Activated gamma-delta T cell treated with Interleukin-2 at 50 U/mL for 16 hours (primary cell): ENCODE results near the gene CACNA2D3.

Source experiments
- DNase-seq: peaks from one replicate; pipeline ENCODE4 v3.0.0-alpha.2; 2020

The CACNA2D3 gene

GRCh38 chr3:54223063-54223462 is 100.7 kb downstream of the CACNA2D3 start:
- no peak for DNase-seq

GRCh38 chr3:54225841-54226528 is 103.6 kb downstream of the CACNA2D3 start:
- DNase-seq, result no peak

GRCh38 chr3:54228806-54229205 is 106.5 kb downstream of the CACNA2D3 start:
- no peak for DNase-seq

- DNase-seq, result no peak
Observed at GRCh38 chr3:54232618-54233017, 110.3 kb downstream of the CACNA2D3 start.

- DNase-seq, result no peak
Observed at GRCh38 chr3:54235998-54236397, 113.6 kb downstream of the CACNA2D3 start.

GRCh38 chr3:54237109-54237508 is 114.8 kb downstream of the CACNA2D3 start:
- DNase-seq, result no peak

GRCh38 chr3:54237788-54238502 is 115.6 kb downstream of the CACNA2D3 start:
- no peak for DNase-seq

GRCh38 chr3:54240309-54240708 is 118.0 kb downstream of the CACNA2D3 start:
- DNase-seq, result no peak

- DNase-seq, result no peak
Observed at GRCh38 chr3:54243056-54243931, 120.9 kb downstream of the CACNA2D3 start.

GRCh38 chr3:54243960-54244682 is 121.8 kb downstream of the CACNA2D3 start:
- DNase-seq, result no peak

GRCh38 chr3:54251705-54252104 is 129.4 kb downstream of the CACNA2D3 start:
- DNase-seq, result no peak

GRCh38 chr3:54257125-54257720 is 134.9 kb downstream of the CACNA2D3 start:
- no peak for DNase-seq

GRCh38 chr3:54259636-54260035 is 137.3 kb downstream of the CACNA2D3 start:
- no peak for DNase-seq

GRCh38 chr3:54261141-54261540 is 138.8 kb downstream of the CACNA2D3 start:
- DNase-seq, result no peak

GRCh38 chr3:54262541-54262940 is 140.2 kb downstream of the CACNA2D3 start:
- no peak for DNase-seq

GRCh38 chr3:54262946-54263345 is 140.6 kb downstream of the CACNA2D3 start:
- DNase-seq, result no peak

- DNase-seq, result no peak
Observed at GRCh38 chr3:54264050-54264449, 141.7 kb downstream of the CACNA2D3 start.

- DNase-seq, result no peak
Observed at GRCh38 chr3:54270816-54271526, 148.6 kb downstream of the CACNA2D3 start.

GRCh38 chr3:54273791-54274190 is 151.4 kb downstream of the CACNA2D3 start:
- DNase-seq, result no peak

GRCh38 chr3:54274607-54275006 is 152.3 kb downstream of the CACNA2D3 start:
- no peak for DNase-seq

GRCh38 chr3:54279005-54279583 is 156.7 kb downstream of the CACNA2D3 start:
- no peak for DNase-seq
